Fibroblast of skin of back (primary cell): ENCODE measurements around the gene RAB26.
A peak's percentile ranks its signal among the peaks of the same experiment; 100 is the strongest.

Experiments
- DNase-seq: peaks from one replicate; pipeline ENCODE4 v3.0.0-alpha.2; 2013

The RAB26 gene

GRCh38 chr16:2145843-2146242 lies 2.6 kb upstream of the RAB26 start:
- DNase-seq = no peak

GRCh38 chr16:2147378-2147777 lies 1.0 kb upstream of the RAB26 start:
- DNase-seq = no peak

- DNase-seq = no peak
These were observed 547 bp downstream of the RAB26 start for GRCh38 chr16:2148714-2149629.

DNA sequence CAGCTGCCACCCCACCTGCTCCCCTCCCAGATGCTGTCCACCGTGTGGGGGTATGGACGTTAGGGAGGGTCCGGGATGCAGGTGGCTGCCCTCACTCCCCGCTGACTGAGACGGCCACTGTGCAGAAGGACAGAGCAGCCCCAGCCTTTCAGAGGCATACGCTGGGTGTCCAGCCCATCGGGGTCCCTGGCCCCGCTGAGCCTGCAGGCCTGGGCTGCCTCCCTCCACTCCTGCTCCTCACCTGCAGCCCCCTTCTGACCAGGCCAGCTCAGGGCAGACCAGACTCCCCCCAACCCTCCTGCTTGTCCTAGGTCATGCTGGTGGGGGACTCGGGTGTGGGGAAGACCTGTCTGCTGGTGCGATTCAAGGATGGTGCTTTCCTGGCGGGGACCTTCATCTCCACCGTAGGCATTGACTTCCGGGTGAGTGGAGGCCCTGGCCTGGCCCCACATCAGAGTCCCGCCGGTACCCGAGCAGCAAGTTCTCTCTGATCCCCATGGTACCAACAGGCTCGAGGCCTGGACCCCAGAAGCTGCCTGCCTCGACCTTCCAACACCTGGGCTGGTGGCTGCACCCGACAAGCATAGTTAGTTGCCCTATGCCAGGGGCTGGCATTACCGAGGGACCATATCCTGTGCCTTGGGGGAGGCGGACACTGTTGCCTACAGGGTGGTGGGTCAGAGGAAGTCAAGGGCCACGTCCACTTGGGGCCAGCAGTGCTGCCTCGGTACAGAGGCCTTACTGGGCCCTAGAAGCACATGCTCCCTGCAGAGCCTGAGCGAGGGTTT lies 1.4 kb downstream of the RAB26 start:
- DNase-seq = no peak

DNA sequence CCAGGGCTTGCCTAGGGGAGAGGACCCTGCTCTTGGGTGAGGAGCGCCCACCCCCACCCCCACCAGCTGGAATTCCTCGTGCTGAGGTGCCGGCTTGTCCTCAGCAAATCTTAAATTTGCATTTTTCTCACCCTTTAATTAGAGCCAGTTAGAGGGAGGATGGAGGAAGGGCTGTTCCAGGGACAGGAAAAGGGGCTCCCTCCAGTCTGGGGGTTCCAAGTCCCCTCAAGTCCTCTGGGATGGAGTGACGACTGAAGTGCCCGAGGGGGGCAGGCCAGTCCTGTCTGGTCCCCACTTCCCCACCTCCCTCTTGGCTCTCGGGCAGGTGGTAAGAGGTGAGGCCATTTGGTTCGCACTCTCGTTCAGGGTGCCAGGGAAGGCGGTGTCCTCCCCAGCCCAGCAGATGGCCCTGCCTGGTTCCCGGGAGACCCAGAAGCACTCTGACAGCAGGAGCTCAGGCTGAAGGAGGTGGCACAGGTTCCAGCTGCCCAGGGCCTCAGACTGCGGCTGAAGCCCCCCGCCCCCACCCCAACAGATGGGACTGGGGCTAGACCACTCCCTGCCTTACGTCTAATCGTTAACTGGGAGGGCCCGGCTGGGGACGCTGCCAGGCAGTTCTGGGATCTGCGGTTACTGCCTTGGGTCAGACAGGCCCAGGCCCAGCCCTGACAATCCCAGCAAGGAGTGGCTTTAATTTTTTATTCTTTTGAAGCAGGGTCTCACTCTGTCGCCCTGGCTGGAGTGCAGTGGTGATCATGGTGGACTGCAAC lies 2.2 kb downstream of the RAB26 start:
- DNase-seq = no peak

GRCh38 chr16:2151188-2152091 lies 3.0 kb downstream of the RAB26 start:
- no peak for DNase-seq

DNA sequence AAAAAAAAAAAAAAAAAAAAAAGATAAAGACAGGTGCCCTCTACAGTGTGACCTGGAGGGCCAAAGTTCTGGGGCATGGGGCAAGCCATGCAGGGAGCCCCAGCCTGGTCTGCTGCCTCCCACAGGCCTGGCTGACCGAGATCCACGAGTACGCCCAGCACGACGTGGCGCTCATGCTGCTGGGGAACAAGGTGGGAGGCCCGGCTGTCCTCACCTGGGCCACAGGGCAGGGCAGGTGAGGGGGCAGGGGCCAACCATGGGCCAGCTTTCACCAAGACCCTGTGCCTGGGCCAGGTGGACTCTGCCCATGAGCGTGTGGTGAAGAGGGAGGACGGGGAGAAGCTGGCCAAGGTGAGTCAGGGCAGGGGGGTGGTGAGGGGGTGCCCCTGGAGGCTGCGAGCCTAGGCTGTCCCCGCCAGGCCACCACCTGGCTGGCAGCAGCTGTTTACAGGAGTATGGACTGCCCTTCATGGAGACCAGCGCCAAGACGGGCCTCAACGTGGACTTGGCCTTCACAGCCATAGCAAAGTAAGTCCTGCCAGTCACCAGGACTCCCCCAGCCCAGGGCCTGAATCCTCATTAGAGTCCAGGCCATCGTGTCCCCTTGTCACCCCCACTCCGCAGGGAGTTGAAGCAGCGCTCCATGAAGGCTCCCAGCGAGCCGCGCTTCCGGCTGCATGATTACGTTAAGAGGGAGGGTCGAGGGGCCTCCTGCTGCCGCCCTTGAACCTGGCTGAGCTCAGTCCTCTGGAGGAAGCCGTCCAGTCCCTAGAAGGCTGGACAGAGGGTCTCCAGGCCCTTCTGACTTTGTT lies 4.5 kb downstream of the RAB26 start:
- no peak for DNase-seq

DNA sequence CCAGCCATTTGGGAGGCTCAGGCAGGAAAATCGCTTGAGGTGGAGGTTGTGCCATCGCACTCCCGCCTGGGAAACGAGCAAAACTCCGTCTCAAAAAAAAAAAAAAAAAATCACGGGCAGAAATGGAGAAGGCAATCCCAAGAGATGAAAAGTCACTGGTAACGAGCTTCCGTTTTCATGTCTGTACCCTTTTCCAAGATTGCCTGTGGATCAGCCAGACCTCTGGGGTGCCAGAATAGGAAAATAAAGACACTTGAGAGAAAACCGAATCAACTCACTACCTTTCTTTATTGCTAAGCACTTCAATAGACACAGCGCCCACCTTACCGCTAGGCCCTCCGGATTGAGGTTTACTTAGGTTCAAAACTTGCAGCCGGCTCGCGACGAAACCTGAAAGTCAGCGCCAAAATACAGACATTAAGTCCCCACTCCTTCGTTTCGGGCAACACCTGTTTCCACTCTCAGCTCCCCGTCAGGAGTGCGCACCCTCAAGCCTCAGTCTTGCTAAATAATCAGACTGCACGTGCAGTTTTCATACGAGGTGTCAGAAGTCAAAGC lies 6.2 kb downstream of the RAB26 start:
- DNase-seq = no peak

- DNase-seq = peak; percentile 100
These were observed 6.9 kb downstream of the RAB26 start, which contains the start of gene TRAF7 for GRCh38 chr16:2155091-2155950. Gene TRAF7, plus strand, starts transcription at chr16:2155782. Its CDS starts 8,139 bp downstream, at chr16:2163921.

- DNase-seq = peak; percentile 46
These were observed 7.8 kb downstream of the RAB26 start for GRCh38 chr16:2155977-2156848.

DNA sequence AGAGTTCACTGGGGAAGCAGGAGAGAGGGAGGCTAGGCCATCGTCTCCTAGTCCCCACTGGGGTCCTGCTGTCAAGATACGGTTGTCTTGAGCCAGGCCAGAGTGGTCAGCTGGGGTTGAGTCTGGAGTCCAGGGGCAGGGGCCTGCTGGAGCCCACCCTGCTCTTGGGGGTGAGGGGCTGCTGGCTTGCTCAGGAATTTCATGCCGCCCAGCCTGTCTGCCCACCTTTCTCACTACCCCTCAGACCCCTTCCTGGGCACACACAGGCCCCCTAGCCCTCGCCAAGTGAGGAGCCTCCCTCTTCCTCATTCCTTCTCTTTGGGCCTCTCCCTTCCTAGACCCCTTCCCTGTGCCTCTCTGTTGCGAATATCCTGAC lies 8.4 kb downstream of the RAB26 start:
- no peak for DNase-seq

- DNase-seq = no peak
These were observed 9.2 kb downstream of the RAB26 start for GRCh38 chr16:2157480-2158261.

DNA sequence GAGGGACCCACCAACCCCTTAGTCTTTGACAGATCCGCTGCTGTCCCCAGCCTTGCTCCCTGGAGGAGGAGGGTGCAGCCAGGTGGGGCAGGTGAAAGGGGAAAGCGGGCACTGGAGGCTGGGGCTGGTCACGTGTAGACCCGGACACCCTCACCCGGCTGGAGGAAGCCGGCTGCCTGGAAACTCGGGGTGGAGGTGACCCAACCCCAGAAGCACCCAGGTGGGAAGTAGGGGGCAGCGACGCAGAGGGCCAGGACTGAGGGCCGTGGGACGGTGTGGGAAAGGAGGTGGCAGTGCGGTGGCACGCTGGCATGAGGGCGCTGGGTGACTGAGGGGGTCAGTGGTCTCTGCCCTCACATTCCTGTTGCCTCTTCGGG lies 9.8 kb downstream of the RAB26 start:
- no peak for DNase-seq

GRCh38 chr16:2159175-2159838 lies 10.9 kb downstream of the RAB26 start:
- DNase-seq = no peak

- no peak for DNase-seq
These were observed 12.6 kb downstream of the RAB26 start for GRCh38 chr16:2160915-2161551.

DNA sequence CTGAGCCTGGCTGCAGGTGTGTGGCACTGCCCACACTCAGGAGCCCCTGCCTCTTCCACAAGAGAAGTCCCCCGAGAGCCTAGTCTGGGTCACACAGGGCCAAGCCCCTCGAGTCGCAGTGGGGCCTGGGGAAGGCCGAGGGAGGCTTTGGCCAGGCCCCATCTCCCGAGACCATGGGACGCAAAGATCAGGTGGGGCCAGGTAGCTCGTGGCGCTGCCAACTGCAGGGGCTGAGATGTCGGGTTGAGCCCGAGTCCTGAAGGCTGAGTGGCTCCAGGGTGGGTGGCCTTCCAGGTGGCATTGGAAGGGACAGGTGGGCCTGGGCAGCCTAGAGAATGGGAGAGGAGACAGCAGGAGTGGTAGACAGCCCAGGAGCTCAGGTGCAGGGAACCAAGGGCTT lies 13.5 kb downstream of the RAB26 start:
- no peak for DNase-seq

- no peak for DNase-seq
These were observed 14.3 kb downstream of the RAB26 start for GRCh38 chr16:2162676-2163118.
